HEK293T (cell line): ENCODE measurements around the gene SPTLC2.

Source experiments
- CTCF ChIA-PET: fragments of 350-600 bp; formaldehyde crosslinking; extraction: SDS; loops from one replicate; lab custom pipeline; 2021; ENCODE audit warnings: antibody characterized with exemption, inconsistent platforms; lab: Yijun Ruan, JAX
- POLR2A ChIA-PET: fragments of 350-600 bp; formaldehyde crosslinking; extraction: SDS; loops from one replicate; lab custom pipeline; 2020; ENCODE audit warnings: antibody characterized with exemption, inconsistent platforms; lab: Yijun Ruan, JAX
- DNase-seq: peaks from one replicate; pipeline ENCODE4 v3.0.0; 2012; ENCODE audit warnings: mixed read lengths; ENCODE audit errors: extremely low spot score
- ARNT ChIP-seq: fragments of 450-650 bp; IDR thresholded peaks from 2 replicates; pipeline ENCODE4 v1.6.1; 2017; ENCODE audit warnings: mild to moderate bottlenecking
- BHLHE40 ChIP-seq: fragments of 450-650 bp; IDR thresholded peaks from 2 replicates; pipeline ENCODE4 v1.6.1; 2016; ENCODE audit warnings: mild to moderate bottlenecking, moderate library complexity, borderline replicate concordance
- CTBP1 ChIP-seq: fragments of 450-650 bp; IDR thresholded peaks from 2 replicates; pipeline ENCODE4 v1.6.1; 2016; ENCODE audit warnings: borderline replicate concordance
- ELF4 ChIP-seq: fragments of 450-650 bp; IDR thresholded peaks from 2 replicates; pipeline ENCODE4 v1.6.1; 2017; ENCODE audit warnings: antibody characterized with exemption
- FOXA1 ChIP-seq: fragments of 450-650 bp; IDR thresholded peaks from 2 replicates; pipeline ENCODE4 v1.6.1; 2016; ENCODE audit warnings: mild to moderate bottlenecking
- FOXK2 ChIP-seq: fragments of 450-650 bp; IDR thresholded peaks from 2 replicates; pipeline ENCODE4 v1.6.1; 2016; ENCODE audit warnings: mild to moderate bottlenecking
- FOXM1 ChIP-seq: fragments of 450-650 bp; IDR thresholded peaks from 2 replicates; pipeline ENCODE4 v1.6.1; 2017; ENCODE audit warnings: mild to moderate bottlenecking, borderline replicate concordance
- HDGF ChIP-seq: fragments of 450-650 bp; IDR thresholded peaks from 2 replicates; pipeline ENCODE4 v1.6.1; 2017; ENCODE audit warnings: antibody characterized with exemption, borderline replicate concordance
- L3MBTL2 ChIP-seq: fragments of 450-650 bp; conservative IDR thresholded peaks from 2 replicates; pipeline ENCODE4 v1.6.1; 2016; ENCODE audit warnings: mild to moderate bottlenecking
- LEF1 ChIP-seq: fragments of 450-650 bp; IDR thresholded peaks from 2 replicates; pipeline ENCODE4 v1.6.1; 2017; ENCODE audit warnings: mild to moderate bottlenecking, borderline replicate concordance
- NFRKB ChIP-seq: fragments of 450-650 bp; IDR thresholded peaks from 2 replicates; pipeline ENCODE4 v1.6.1; 2016; ENCODE audit warnings: mild to moderate bottlenecking, moderate library complexity
- SP1 ChIP-seq: fragments of 450-650 bp; IDR thresholded peaks from 2 replicates; pipeline ENCODE4 v1.6.1; 2017
- SUZ12 ChIP-seq: fragments of 450-650 bp; IDR thresholded peaks from 2 replicates; pipeline ENCODE4 v1.6.1; 2016; ENCODE audit warnings: mild to moderate bottlenecking
- TARDBP ChIP-seq: fragments of 450-650 bp; IDR thresholded peaks from 2 replicates; pipeline ENCODE4 v1.6.1; 2016
- ZNF384 ChIP-seq: fragments of 450-650 bp; IDR thresholded peaks from 2 replicates; pipeline ENCODE4 v1.6.1; 2016
- TF ChIP-seq, protein P1 (sequence below): fragments of 450-650 bp; IDR thresholded peaks from 2 replicates; pipeline ENCODE4 v1.6.1; 2016

Gene SPTLC2

GRCh38 chr14:77491056-77491455 lies 125.4 kb downstream of the SPTLC2 start:
- TF ChIP-seq L3MBTL2 (no peak), TARDBP (no peak), ARNT (no peak), LEF1 (no peak), HDGF (no peak), CTBP1 (no peak), ZNF384 (no peak), ELF4 (no peak), FOXK2 (no peak), FOXM1 (no peak)
- TF ChIP-seq, protein P1, sequence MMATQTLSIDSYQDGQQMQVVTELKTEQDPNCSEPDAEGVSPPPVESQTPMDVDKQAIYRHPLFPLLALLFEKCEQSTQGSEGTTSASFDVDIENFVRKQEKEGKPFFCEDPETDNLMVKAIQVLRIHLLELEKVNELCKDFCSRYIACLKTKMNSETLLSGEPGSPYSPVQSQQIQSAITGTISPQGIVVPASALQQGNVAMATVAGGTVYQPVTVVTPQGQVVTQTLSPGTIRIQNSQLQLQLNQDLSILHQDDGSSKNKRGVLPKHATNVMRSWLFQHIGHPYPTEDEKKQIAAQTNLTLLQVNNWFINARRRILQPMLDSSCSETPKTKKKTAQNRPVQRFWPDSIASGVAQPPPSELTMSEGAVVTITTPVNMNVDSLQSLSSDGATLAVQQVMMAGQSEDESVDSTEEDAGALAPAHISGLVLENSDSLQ, result no peak
- ChIA-PET POLR2A (interaction anchor here (0.7 kb wide), 1 partner anchor 412 kb away, joined by 4 read pairs; no protein-coding TSS in a partner anchor), CTCF (no interaction called here)
- no peak for DNase-seq

DNA sequence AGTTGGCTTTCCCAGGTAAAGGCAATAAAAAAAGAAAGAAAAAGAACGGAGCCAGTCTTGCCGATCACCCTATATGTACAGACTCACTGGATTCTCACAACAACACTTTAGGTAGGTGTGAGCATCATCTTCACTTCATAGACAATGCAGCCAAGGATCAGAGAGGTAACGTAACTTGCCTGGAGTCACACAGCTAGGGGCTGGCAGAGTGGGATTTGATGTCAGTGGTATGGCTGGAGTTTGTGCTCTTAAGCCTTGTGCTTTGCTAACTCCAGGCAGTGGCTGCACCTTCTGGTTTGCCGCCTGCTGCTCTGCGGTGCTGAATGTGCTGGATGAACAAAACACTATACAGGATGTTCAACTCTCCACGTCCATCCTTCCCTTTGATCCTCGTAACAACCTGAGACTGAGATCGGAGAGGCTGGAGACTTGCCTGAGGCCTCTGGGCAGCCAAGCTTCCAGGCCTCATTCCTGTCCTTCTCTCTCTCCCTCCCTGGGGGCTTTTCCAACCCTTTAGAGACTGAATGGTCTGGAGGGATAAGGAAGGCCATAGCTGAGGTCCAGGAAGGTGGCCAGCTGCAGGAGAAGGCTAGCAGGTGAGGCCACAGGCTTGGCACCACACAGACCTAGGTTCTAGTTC lies 126.0 kb downstream of the SPTLC2 start:
- ChIA-PET POLR2A (interaction anchor here (0.7 kb wide), 1 partner anchor 413 kb away, joined by 4 read pairs; no protein-coding TSS in a partner anchor), CTCF (no interaction called here)
- no peak for DNase-seq
- TF ChIP-seq BHLHE40 (no peak), LEF1 (no peak), ELF4 (no peak), FOXM1 (no peak), ZNF384 (no peak), FOXK2 (no peak)

DNA sequence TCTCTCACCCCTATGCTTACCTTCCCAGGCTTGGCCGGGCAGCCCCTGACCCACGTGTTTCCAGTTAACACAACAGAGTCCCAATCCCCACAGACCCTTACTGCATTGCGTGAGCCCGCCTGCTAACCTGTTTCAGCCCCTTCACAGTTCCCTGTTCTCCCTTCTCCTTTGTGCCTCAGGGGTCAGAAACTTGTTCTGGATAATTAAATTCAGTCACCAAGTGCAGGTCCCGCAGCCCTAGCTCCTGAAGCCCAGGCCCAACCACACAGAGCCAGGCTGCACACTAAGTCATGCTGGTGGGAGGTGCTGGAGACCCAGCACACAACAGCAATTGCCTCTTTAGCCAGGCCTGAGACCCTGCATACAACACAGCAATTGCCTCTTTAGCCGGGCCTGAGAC lies 127.4 kb downstream of the SPTLC2 start:
- ChIA-PET POLR2A (interaction anchor here (1.6 kb wide), 1 partner anchor 30 kb away, joined by 5 read pairs; no protein-coding TSS in a partner anchor), CTCF (interaction anchor here (1.0 kb wide), 1 partner anchor 31 kb away, joined by 3 read pairs; no protein-coding TSS in a partner anchor)
- DNase-seq, result no peak
- TF ChIP-seq L3MBTL2, result no peak
- no peak for TF ChIP-seq CTBP1
- no peak for TF ChIP-seq SP1
- TF ChIP-seq HDGF, result no peak
- no peak for TF ChIP-seq SUZ12
- TF ChIP-seq FOXK2, result no peak
- no peak for TF ChIP-seq LEF1
- no peak for TF ChIP-seq TARDBP
- TF ChIP-seq, protein P1, result no peak
- TF ChIP-seq FOXA1, result no peak
- no peak for TF ChIP-seq ARNT
- no peak for TF ChIP-seq FOXM1
- TF ChIP-seq NFRKB, result no peak
- TF ChIP-seq ELF4, result no peak

GRCh38 chr14:77488558-77488957 lies 127.9 kb downstream of the SPTLC2 start:
- DNase-seq, result no peak
- ChIA-PET CTCF (no interaction called here), POLR2A (interaction anchor here (1.6 kb wide), 1 partner anchor 29 kb away, joined by 5 read pairs; no protein-coding TSS in a partner anchor)
- no peak for TF ChIP-seq L3MBTL2
- TF ChIP-seq TARDBP, result no peak
- TF ChIP-seq, protein P1, result no peak
- no peak for TF ChIP-seq SUZ12
- no peak for TF ChIP-seq HDGF
- no peak for TF ChIP-seq ZNF384
- no peak for TF ChIP-seq CTBP1
- TF ChIP-seq SP1, result no peak
- no peak for TF ChIP-seq FOXA1

DNA sequence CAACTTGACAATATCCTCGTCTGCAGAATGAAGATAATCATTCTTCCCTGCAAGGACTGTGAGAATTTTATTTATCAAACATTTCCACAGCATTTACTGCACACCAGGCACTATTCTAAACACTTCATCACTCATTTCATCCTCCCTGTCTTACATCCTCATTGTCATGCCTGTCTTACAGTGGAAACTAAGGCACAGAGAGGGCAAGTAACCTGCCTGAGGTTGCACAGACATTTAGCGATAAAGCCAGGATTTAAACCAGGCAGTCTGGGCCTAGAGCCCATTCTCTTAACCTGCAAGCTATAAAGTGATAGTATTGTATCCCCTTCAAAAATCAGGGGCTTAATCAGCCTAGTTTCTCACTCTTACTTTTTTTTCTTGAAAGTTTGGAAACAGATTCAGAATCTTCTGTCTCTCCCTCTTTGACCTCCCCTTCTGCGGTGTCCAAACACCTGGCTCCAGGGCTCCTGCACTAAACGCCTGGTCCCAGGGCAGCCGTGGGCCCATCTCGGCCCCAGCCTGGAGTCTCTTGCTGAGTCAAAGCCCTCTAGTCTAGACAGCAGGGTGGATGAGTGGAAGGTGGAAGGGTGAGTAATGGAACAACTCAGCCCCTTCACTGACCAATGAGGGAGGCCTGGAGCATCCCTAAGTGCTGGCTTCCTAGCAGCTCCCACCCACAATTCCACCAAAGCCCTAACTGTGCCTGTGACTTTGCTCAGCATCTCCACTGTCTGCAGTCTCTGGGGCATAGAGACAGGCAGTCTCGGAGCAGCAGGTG lies 130.3 kb downstream of the SPTLC2 start:
- no peak for TF ChIP-seq CTBP1
- no peak for TF ChIP-seq TARDBP
- no peak for TF ChIP-seq LEF1
- CTCF ChIA-PET, result no interaction called here
- DNase-seq, result no peak
- POLR2A ChIA-PET, result no interaction called here

GRCh38 chr14:77485256-77485655 lies 131.2 kb downstream of the SPTLC2 start:
- ChIA-PET CTCF (no interaction called here), POLR2A (no interaction called here)
- DNase-seq, result no peak
- TF ChIP-seq FOXK2 (no peak), NFRKB (no peak), ELF4 (no peak), FOXA1 (no peak), HDGF (no peak), FOXM1 (no peak), TARDBP (no peak), SP1 (no peak), BHLHE40 (no peak), CTBP1 (no peak), L3MBTL2 (no peak), SUZ12 (no peak), ARNT (no peak), ZNF384 (no peak), LEF1 (no peak)
- TF ChIP-seq, protein P1, result no peak
